NCI-H2029 (cell line): ENCODE measurements around the gene ZNF497.
"Not testable (repeated sequence)": the region's sequence is repeated elsewhere in the genome, so short reads cannot be mapped to it uniquely, and the experiment has no call there.

Experiments used
- DNase-seq: peaks from one replicate; lab custom pipeline; 2025; lab: John Stamatoyannopoulos, UW

Gene ZNF497

GRCh38 chr19:58362272-58362994 lies at the start of gene ZNF497:
TSS of gene ZNF497 (minus strand) at chr19:58362751. CDS start at chr19:58357635, 5,116 bp downstream.
- peak; percentile 96 for DNase-seq

GRCh38 chr19:58409010-58409790 lies 46.6 kb upstream of the ZNF497 start:
- no peak for DNase-seq

- peak; percentile 95 for DNase-seq
Measured at GRCh38 chr19:58408152-58409009, 45.8 kb upstream of the ZNF497 start, which contains the start of gene ZNF584. TSS of gene ZNF584 (plus strand) at chr19:58408649. CDS start at chr19:58409148, 499 bp downstream.

GRCh38 chr19:58407658-58408151 lies 45.2 kb upstream of the ZNF497 start:
- DNase-seq, result no peak

- DNase-seq, result no peak
Measured at GRCh38 chr19:58406818-58407657, 44.5 kb upstream of the ZNF497 start.

- not testable (repeated sequence) for DNase-seq
Measured at GRCh38 chr19:58403920-58404478, 41.4 kb upstream of the ZNF497 start.

GRCh38 chr19:58401840-58402421 lies 39.4 kb upstream of the ZNF497 start:
- no peak for DNase-seq

- DNase-seq, result peak; percentile 99
Measured at GRCh38 chr19:58400916-58401839, 38.6 kb upstream of the ZNF497 start.

GRCh38 chr19:58400316-58400915 lies 37.9 kb upstream of the ZNF497 start:
- DNase-seq, result no peak

- DNase-seq, result no peak
Measured at GRCh38 chr19:58399903-58400302, 37.4 kb upstream of the ZNF497 start.

- DNase-seq, result no peak
Measured at GRCh38 chr19:58398545-58398944, 36.0 kb upstream of the ZNF497 start.

- DNase-seq, result no peak
Measured at GRCh38 chr19:58398087-58398486, 35.5 kb upstream of the ZNF497 start.

GRCh38 chr19:58397533-58398037 lies 35.0 kb upstream of the ZNF497 start:
- DNase-seq, result no peak

GRCh38 chr19:58396691-58397532 lies 34.4 kb upstream of the ZNF497 start:
- no peak for DNase-seq

- no peak for DNase-seq
Measured at GRCh38 chr19:58395979-58396627, 33.6 kb upstream of the ZNF497 start.

GRCh38 chr19:58395220-58395978 lies 32.8 kb upstream of the ZNF497 start, which contains the start of gene RNF225:
TSS of gene RNF225 (plus strand) at chr19:58395656. CDS start at chr19:58396090, 434 bp downstream.
- DNase-seq, result no peak
